AG09309 (cell line): ENCODE results near the gene DST.

Experiments used
- DNase-seq: peaks from one replicate; pipeline ENCODE4 v3.0.0-alpha.2; 2010; ENCODE audit warnings: low read depth
- H3K4me3 ChIP-seq: 2 replicates; pipeline ENCODE4 v1.5.1; 2011; ENCODE audit warnings: mild to moderate bottlenecking, low read depth, low read length, moderate library complexity; ENCODE audit not compliant: control insufficient read depth
- CTCF ChIP-seq: IDR thresholded peaks from 2 replicates; pipeline ENCODE4 v1.5.1; 2011; ENCODE audit warnings: mild to moderate bottlenecking, low read depth, low read length, inconsistent platforms; ENCODE audit not compliant: insufficient read depth, control insufficient read depth; ENCODE audit errors: missing control alignments

The DST gene

GRCh38 chr6:56440551-56440981 is 202.1 kb downstream of the DST start:
- H3K4me3 ChIP-seq = no peak overlapping the region
- no peak for TF ChIP-seq CTCF
- no peak for DNase-seq

GRCh38 chr6:56437171-56437900 is 205.4 kb downstream of the DST start:
- TF ChIP-seq CTCF = no peak
- no peak for DNase-seq
- no peak overlapping the region for H3K4me3 ChIP-seq

- DNase-seq = no peak
- no peak overlapping the region for H3K4me3 ChIP-seq
- TF ChIP-seq CTCF = no peak
Measured at GRCh38 chr6:56435754-56436153, 206.9 kb downstream of the DST start.

- TF ChIP-seq CTCF = no peak
- DNase-seq = no peak
- H3K4me3 ChIP-seq = no peak overlapping the region
Measured at GRCh38 chr6:56435326-56435725, 207.4 kb downstream of the DST start.

- no peak overlapping the region for H3K4me3 ChIP-seq
- no peak for DNase-seq
Measured at GRCh38 chr6:56434606-56435005, 208.1 kb downstream of the DST start.

GRCh38 chr6:56433119-56433518 is 209.6 kb downstream of the DST start:
- H3K4me3 ChIP-seq = no peak overlapping the region
- no peak for TF ChIP-seq CTCF
- no peak for DNase-seq

More at GRCh38 chr6:56434606-56435005, 208.1 kb downstream of the DST start:
- TF ChIP-seq CTCF = no peak
